Osteoblast (primary cell): ENCODE data around the gene UBL4B. TPM values are rescaled to one million over a fixed set of nuclear protein-coding genes. Genes with fewer than 3 reads are reported as not detected.

ENCODE experiments used
- DNase-seq: peaks from one replicate; pipeline ENCODE4 v3.0.0; 2011; ENCODE audit warnings: low spot score, mixed read lengths; ENCODE audit not compliant: insufficient read length; ENCODE audit errors: missing footprints
- H2AFZ ChIP-seq: 2 replicates; pipeline ENCODE4 v1.6.0; 2011; ENCODE audit warnings: mild to moderate bottlenecking, low read length
- H3K27ac ChIP-seq: 2 replicates; pipeline ENCODE4 v1.5.1; 2011; ENCODE audit warnings: mild to moderate bottlenecking, low read depth, low read length, moderate library complexity
- H3K27me3 ChIP-seq: 2 replicates; pipeline ENCODE4 v1.6.0; 2012; ENCODE audit warnings: mild to moderate bottlenecking, control low read depth, inconsistent platforms, low read length, moderate library complexity; ENCODE audit not compliant: insufficient read depth
- H3K36me3 ChIP-seq: 2 replicates; pipeline ENCODE4 v1.5.1; 2011; ENCODE audit warnings: mild to moderate bottlenecking, low read length, control low read depth, moderate library complexity; ENCODE audit not compliant: insufficient read depth
- H3K4me1 ChIP-seq: 2 replicates; pipeline ENCODE4 v1.5.1; 2011; ENCODE audit warnings: mild to moderate bottlenecking, low read length, control low read depth, moderate library complexity; ENCODE audit not compliant: insufficient read depth
- H3K4me2 ChIP-seq: 2 replicates; pipeline ENCODE4 v1.6.0; 2011; ENCODE audit warnings: mild to moderate bottlenecking, low read length; ENCODE audit not compliant: insufficient read depth
- H3K4me3 ChIP-seq: fragments of 200-600 bp; sonication (generic); 3 replicates; pipeline ENCODE4 v1.5.1; 2012; ENCODE audit warnings: mild to moderate bottlenecking, low read length, inconsistent platforms; ENCODE audit not compliant: insufficient read depth
- H3K79me2 ChIP-seq: 2 replicates; pipeline ENCODE4 v1.6.0; 2012; ENCODE audit warnings: mild to moderate bottlenecking, low read length, control low read depth, inconsistent platforms; ENCODE audit not compliant: insufficient read depth
- H3K9me3 ChIP-seq: 2 replicates; pipeline ENCODE4 v1.5.1; 2011; ENCODE audit warnings: low read depth, low read length, control low read depth
- H4K20me1 ChIP-seq: 2 replicates; pipeline ENCODE4 v1.6.0; 2012; ENCODE audit warnings: mild to moderate bottlenecking, low read length, control low read depth; ENCODE audit not compliant: insufficient read depth
- total RNA-seq: library from RNA; depleted of rRNA; stranded (reverse); fragments of >200 nt; gene quantifications from 2 replicates; pipeline ENCODE4 v1.2.3, GENCODE V29; 2012
- TF ChIP-seq, protein P1 (sequence below): IDR thresholded peaks from 2 replicates; pipeline ENCODE4 v1.5.1; 2011; ENCODE audit warnings: mild to moderate bottlenecking, low read depth, low read length, moderate library complexity; ENCODE audit errors: extremely low read depth

Gene UBL4B
- total RNA-seq, 1 donor, result 1.1 TPM

DNA sequence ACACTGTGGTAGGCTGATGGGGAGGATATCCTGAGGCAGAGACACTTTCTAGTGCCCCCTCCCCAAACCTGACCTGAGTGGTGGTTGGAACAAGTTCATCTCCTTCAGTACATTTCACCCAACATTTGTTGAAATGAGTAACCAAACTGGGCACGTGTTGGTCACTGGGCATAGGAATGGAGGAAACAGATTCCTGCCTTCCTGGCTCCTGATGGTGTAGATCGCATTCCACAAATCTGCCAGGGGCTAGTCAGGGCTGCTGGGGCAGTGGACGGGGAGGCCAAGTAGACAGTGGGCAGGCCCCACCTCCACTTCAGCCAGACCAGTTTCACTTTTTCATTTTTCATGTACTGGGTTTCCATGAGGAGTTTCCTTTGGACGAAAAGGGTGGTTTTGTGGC, 25.3 kb upstream of the UBL4B start:
- DNase-seq, result no peak
- H3K27me3 ChIP-seq, result peaks cover 54% of the 10 kb centered on the region
- no peaks in the 10 kb centered on the region for H3K36me3 ChIP-seq

DNA sequence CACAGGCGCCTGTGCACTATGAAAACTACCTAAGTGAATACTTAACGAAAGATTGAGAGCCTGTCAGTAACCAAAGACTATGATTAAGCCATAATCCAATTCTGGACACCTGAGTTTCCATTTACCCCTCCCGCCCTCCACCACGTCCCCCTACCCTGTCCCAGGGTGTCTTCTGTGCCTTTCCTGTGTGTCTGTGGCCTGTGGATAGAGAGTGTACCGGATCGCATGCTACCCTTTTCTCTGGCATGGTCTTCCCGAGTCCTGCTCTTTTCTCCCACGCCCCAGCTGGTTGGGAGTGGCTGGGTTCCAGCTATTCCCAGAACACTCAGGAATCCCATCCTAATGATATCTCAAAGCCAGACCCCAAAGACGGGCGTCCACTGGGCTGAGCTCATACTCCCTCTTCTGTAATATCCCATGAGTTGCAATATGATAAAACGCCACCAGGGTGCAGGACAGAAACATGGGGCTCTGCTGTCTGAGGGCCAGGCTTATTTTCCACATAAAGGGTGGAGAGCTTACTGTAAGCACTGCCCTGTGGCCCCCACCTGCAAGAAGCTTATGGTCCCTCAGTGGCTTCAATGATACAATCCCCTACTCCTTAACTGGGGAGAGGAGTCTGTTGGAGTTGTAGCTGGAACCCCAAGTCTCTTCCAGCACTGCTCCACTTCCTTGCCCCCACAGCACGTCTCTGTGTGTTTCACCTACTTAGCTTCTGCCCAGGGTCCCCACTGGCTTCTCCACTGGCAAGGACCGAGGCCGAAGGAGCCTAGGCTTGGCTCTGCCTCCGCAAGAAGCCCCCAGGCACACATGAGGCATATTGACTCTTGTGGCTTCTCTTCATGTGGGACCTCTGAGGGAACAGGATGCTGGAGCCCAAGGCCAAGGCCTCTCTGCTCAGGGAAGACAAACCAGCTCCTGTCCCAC, 24.2 kb upstream of the UBL4B start:
- Histone ChIP-seq H3K36me3 (no peaks in the 10 kb centered on the region), H2AFZ (no peak overlapping the region), H3K9me3 (no peaks in the 10 kb centered on the region), H3K27ac (no peak overlapping the region), H3K4me2 (no peak overlapping the region), H3K4me3 (no peak overlapping the region), H3K79me2 (no peaks in the 10 kb centered on the region), H3K27me3 (peaks cover 48% of the 10 kb centered on the region), H3K4me1 (peaks cover 8% of the 10 kb centered on the region), H4K20me1 (no peaks in the 10 kb centered on the region)
- DNase-seq, result peak; percentile 97
- TF ChIP-seq, protein P1, sequence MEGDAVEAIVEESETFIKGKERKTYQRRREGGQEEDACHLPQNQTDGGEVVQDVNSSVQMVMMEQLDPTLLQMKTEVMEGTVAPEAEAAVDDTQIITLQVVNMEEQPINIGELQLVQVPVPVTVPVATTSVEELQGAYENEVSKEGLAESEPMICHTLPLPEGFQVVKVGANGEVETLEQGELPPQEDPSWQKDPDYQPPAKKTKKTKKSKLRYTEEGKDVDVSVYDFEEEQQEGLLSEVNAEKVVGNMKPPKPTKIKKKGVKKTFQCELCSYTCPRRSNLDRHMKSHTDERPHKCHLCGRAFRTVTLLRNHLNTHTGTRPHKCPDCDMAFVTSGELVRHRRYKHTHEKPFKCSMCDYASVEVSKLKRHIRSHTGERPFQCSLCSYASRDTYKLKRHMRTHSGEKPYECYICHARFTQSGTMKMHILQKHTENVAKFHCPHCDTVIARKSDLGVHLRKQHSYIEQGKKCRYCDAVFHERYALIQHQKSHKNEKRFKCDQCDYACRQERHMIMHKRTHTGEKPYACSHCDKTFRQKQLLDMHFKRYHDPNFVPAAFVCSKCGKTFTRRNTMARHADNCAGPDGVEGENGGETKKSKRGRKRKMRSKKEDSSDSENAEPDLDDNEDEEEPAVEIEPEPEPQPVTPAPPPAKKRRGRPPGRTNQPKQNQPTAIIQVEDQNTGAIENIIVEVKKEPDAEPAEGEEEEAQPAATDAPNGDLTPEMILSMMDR, result peak; percentile 71

More for the DNA sequence above, 25.3 kb upstream of the UBL4B start:
- Histone ChIP-seq H3K27ac (no peak overlapping the region), H3K4me1 (peaks cover 8% of the 10 kb centered on the region), H3K9me3 (no peaks in the 10 kb centered on the region), H3K4me3 (no peak overlapping the region), H3K4me2 (no peak overlapping the region), H3K79me2 (no peaks in the 10 kb centered on the region), H2AFZ (no peak overlapping the region), H4K20me1 (no peaks in the 10 kb centered on the region)
- TF ChIP-seq, protein P1, result no peak

DNA sequence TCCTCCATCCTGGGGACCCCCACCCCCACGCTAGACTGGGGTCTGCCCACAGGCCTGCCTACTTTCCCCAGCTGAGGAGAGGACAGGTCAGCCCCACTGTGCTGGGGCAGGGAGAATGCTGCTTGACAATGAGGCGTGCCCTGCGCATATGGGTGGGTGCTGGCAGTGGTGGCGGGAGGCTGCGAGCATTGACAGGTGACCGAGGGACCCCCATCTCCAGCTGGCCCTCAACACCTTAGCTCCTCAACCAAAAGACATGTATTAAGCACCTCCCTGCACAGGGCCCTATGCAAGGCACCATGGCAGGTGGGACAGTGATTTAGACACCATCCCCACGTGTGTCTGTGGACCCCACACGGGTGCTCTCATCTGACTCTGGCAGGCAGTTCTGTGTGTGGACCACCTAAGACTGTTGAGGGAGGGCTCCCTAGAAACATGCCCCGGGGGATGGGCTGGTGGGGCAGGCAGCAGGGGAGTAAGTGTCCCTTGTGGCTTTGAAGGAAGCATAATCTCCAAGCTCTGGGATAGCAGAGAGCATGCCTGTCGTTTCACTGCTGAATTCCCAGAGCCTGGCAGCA, 23.4 kb upstream of the UBL4B start:
- H4K20me1 ChIP-seq, result no peaks in the 10 kb centered on the region
- H3K4me3 ChIP-seq, result no peak overlapping the region
- peaks cover 3% of the 10 kb centered on the region for H3K4me1 ChIP-seq
- H3K4me2 ChIP-seq, result no peak overlapping the region
- H3K9me3 ChIP-seq, result no peaks in the 10 kb centered on the region
- no peak overlapping the region for H3K27ac ChIP-seq
- no peaks in the 10 kb centered on the region for H3K79me2 ChIP-seq
- TF ChIP-seq, protein P1, result no peak
- H3K27me3 ChIP-seq, result peaks cover 48% of the 10 kb centered on the region
- no peak overlapping the region for H2AFZ ChIP-seq
- H3K36me3 ChIP-seq, result no peaks in the 10 kb centered on the region
- no peak for DNase-seq
